Measurements from ENCODE around the gene PEX10. TPM values are rescaled to one million over a fixed set of nuclear protein-coding genes. Genes with fewer than 3 reads are reported as not detected.
A peak's percentile ranks its signal among the peaks of the same experiment; 100 is the strongest.

The PEX10 gene
- polyA plus RNA-seq, 1 experiment: 11.9 TPM

DNA sequence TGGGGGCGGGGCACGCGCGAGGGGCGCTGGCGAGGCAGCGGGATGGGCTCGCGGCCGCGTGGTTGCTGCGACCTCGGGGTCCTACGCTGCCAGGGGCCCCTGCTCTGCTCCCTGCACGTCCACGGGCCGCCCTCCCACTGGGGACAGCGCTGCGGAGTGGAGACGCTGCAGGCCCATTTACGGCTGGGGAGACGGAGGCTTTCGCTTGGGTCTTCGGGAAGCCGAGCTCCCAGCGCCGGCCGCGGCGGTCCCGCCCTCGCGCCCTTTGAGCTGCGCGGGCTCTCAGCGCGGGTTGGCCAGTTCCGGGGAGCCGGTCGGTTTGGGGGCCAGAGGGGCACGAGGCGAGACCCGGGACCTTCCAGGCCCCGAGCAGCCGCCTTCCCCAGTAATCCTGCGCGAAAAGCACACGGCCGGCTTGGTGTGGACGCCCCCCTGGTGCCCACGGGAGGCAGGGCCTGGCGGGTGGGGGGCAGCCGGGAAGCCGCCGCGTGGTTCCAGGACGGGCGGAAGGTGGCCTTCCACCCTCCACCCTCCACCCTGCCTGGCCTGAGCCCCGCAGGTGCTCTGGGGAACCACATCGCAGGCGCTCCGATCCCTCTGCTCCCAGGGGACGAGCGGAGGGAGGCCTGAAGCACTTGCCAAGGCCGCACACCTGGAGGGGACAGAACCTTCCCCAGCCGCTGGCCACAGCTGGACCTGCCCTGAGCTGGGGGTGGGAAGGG is 570 bp upstream of the PEX10 start:
- POLR2A ChIA-PET: interaction anchor here (0.6 kb wide), 2 partner anchors 113 to 190 kb away, joined by 3 read pairs; no protein-coding TSS in a partner anchor

DNA sequence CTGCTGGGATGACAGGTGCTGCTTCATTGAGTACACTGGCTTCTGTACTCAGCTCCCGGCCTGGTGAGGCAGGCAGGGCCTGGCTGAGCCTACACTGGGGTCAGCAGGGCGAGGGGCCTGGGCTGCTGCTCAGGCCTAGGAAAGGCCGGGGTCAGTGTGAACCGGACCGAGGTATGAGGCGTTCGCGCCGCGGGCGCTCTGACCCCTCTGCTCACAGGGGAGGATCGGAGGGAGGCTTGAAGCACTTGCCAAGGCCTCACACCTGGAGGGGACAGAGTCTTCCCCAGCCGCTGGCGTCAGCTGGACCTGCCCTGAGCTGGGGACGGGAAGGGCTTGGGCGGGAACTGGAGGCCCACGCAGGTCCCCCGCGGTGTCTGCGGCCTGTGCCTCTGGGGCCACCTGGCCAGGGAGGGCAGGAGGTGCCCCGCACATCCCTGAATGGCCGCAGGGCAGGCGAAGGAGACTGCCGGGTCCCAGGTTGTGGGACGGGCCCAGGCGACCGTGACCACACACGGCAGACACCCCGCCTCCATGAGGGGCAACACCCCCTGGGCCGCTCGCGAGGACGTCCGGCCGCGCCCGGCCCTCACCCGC is 466 bp downstream of the PEX10 start:
- Histone ChIP-seq H3K9me3 (ENCODE audit: control insufficient read depth, insufficient read depth, low read length) (no peaks in the 10 kb centered on the region; the same call in 1 of the 2 replicates), H3K27ac (ENCODE audit: low read depth, low read length) (peak overlapping the region; percentile 21), H3K27me3 (ENCODE audit: control insufficient read depth, insufficient read depth, low read length) (no peaks in the 10 kb centered on the region), H3K4me3 (ENCODE audit: low read depth, low read length) (peak overlapping the region; percentile 87)
- POLR2A ChIA-PET: no interaction called here
- DNase-seq (ENCODE audit: low read depth, low spot score): no peak
- CTCF ChIA-PET: interaction anchor here (1.3 kb wide), 1 partner anchor 217 kb away, joined by 4 read pairs; the partner anchor contains the start of gene FAAP20
- TF ChIP-seq, protein P1, sequence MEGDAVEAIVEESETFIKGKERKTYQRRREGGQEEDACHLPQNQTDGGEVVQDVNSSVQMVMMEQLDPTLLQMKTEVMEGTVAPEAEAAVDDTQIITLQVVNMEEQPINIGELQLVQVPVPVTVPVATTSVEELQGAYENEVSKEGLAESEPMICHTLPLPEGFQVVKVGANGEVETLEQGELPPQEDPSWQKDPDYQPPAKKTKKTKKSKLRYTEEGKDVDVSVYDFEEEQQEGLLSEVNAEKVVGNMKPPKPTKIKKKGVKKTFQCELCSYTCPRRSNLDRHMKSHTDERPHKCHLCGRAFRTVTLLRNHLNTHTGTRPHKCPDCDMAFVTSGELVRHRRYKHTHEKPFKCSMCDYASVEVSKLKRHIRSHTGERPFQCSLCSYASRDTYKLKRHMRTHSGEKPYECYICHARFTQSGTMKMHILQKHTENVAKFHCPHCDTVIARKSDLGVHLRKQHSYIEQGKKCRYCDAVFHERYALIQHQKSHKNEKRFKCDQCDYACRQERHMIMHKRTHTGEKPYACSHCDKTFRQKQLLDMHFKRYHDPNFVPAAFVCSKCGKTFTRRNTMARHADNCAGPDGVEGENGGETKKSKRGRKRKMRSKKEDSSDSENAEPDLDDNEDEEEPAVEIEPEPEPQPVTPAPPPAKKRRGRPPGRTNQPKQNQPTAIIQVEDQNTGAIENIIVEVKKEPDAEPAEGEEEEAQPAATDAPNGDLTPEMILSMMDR (IDR thresholded peaks at IDR 0.05; ENCODE audit: low read depth, low read length): no peak

More for the DNA sequence above, 570 bp upstream of the PEX10 start:
- CTCF ChIA-PET: interaction anchor here (0.6 to 1.8 kb wide), 4 partner anchors 135 to 1011 kb away, joined by 3 to 20 read pairs (median 8); partner anchors contain the start of gene FAAP20
- TF ChIP-seq, protein P1 (IDR thresholded peaks at IDR 0.05; ENCODE audit: low read depth, low read length): no peak
- Histone ChIP-seq H3K9me3 (ENCODE audit: control insufficient read depth, insufficient read depth, low read length) (no peaks in the 10 kb centered on the region; the same call in 1 of the 2 replicates), H3K27ac (ENCODE audit: low read depth, low read length) (peak overlapping the region; percentile 31), H3K4me3 (ENCODE audit: low read depth, low read length) (peak overlapping the region; percentile 79), H3K27me3 (ENCODE audit: control insufficient read depth, insufficient read depth, low read length) (peaks cover 3% of the 10 kb centered on the region)
- no peak for DNase-seq (ENCODE audit: low read depth, low spot score)

DNA sequence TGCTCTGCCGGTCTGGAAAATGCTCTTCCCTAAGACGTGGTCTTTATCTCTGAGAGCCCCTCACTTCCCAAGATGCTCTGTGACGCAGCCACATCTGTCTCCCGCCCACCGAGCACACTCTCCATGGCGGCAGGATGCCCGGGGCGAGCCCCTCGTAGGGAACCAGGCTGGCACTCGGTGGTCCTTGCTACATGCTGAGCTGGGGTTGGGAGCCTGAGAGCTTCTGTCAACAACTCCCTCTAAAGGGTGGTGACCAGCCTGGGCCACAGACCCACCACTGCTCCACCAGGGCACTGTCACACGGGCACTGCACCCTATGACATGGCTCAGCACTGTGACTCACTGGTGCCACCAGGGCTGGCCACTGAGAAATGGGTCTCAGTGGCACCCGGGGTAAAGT is 2.6 kb downstream of the PEX10 start:
- Histone ChIP-seq H3K4me3 (ENCODE audit: low read depth, low read length) (no peak overlapping the region), H3K27me3 (ENCODE audit: control insufficient read depth, insufficient read depth, low read length) (no peaks in the 10 kb centered on the region), H3K9me3 (ENCODE audit: control insufficient read depth, insufficient read depth, low read length) (no peaks in the 10 kb centered on the region; the same call in 1 of the 2 replicates), H3K27ac (ENCODE audit: low read depth, low read length) (no peak overlapping the region)
- POLR2A ChIA-PET: no interaction called here
- CTCF ChIA-PET: no interaction called here
- TF ChIP-seq, protein P1 (IDR thresholded peaks at IDR 0.05; ENCODE audit: low read depth, low read length): no peak
- DNase-seq (ENCODE audit: low read depth, low spot score): no peak

DNA sequence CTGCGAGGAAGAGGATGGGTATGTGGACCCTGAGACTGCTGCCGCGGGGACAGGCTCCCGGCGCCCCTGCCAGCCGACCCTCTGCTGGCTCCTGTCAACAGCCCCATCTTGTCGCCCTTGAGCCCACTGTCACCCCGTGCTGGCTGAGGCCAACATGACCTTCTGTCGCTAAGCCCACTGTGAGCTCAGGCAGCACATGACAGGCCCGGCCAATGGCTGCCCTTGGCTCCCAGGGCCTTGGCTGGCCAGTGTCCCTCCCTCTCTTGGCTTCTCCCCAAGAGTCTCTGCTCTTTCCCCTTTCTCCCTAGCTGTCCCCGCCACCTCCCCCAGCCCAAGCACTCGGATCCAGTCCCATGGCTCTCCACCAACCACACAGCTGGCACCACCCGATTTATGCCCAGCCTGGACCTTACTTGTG is 3.5 kb downstream of the PEX10 start:
- ChIA-PET CTCF (no interaction called here), POLR2A (interaction anchor here (0.7 kb wide), 1 partner anchor 218 kb away, joined by 3 read pairs; no protein-coding TSS in a partner anchor)
- Histone ChIP-seq H3K27ac (ENCODE audit: low read depth, low read length) (no peak overlapping the region), H3K4me3 (ENCODE audit: low read depth, low read length) (no peak overlapping the region), H3K27me3 (ENCODE audit: control insufficient read depth, insufficient read depth, low read length) (no peaks in the 10 kb centered on the region), H3K9me3 (ENCODE audit: control insufficient read depth, insufficient read depth, low read length) (no peaks in the 10 kb centered on the region; the same call in 1 of the 2 replicates)
- TF ChIP-seq, protein P1 (IDR thresholded peaks at IDR 0.05; ENCODE audit: low read depth, low read length): no peak
- DNase-seq (ENCODE audit: low read depth, low spot score): no peak

DNA sequence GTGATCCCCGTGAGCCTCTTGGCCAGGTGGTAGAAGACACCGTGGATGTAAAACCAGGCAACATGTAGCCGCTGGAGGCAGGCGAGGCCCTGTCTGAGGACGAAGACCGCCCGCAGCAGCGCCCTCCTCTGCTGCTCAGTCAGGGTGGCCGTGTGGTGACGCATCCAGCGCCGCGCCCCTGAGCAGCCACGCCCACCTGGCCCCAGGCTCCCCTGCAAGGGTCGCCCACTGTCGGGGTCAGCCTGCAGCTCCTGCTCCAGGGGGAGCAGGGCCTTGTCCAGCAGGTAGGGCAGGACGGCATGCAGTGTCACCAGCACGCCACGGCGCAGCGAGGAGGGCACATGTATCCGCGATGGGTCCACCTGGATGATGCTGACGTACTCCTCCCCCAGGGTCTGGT is 3.9 kb downstream of the PEX10 start:
- CTCF ChIA-PET: interaction anchor here (1.3 kb wide), 1 partner anchor 140 kb away, joined by 4 read pairs; no protein-coding TSS in a partner anchor
- H3K27me3 ChIP-seq (ENCODE audit: control insufficient read depth, insufficient read depth, low read length): no peaks in the 10 kb centered on the region
- H3K27ac ChIP-seq (ENCODE audit: low read depth, low read length): no peak overlapping the region
- POLR2A ChIA-PET: interaction anchor here (0.7 kb wide), 1 partner anchor 217 kb away, joined by 3 read pairs; no protein-coding TSS in a partner anchor
- DNase-seq (ENCODE audit: low read depth, low spot score): no peak
- TF ChIP-seq, protein P1 (IDR thresholded peaks at IDR 0.05; ENCODE audit: low read depth, low read length): no peak
- H3K4me3 ChIP-seq (ENCODE audit: low read depth, low read length): no peak overlapping the region
- no peaks in the 10 kb centered on the region; the same call in 1 of the 2 replicates for H3K9me3 ChIP-seq (ENCODE audit: control insufficient read depth, insufficient read depth, low read length)

Measured in AG04450 (cell line).